ENCODE measurements around the gene P3H2.

P3H2 gene

DNA sequence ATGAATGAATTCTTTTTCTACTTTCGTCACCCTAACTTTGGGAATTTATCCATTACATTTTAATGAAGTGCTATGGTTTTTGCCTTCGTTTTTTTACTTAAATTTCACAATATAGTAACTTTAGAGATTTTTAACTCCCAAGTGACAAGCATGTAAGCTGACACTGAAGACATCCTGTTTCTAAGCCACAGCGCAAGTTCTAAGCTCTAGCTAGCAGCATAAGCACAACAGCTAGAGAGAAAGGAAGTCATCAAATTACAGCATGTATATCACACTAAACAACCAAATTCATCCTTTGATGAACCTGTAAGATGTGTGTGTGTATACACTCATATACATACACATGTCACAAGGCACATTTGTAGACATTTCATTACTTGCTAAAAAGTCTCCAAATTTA, 119.3 kb downstream of the P3H2 start:
- Mint-ChIP-seq H3K27me3 (ENCODE audit: low read depth) (no peaks in the 10 kb centered on the region), H3K36me3 (ENCODE audit: low read depth) (peaks cover 8% of the 10 kb centered on the region), H3K4me1 (peaks cover 50% of the 10 kb centered on the region), H3K4me3 (no peak overlapping the region), H3K27ac (peak overlapping the region; percentile 49 to 64 (median 63)), H3K9me3 (no peaks in the 10 kb centered on the region)
- TF ChIP-seq CTCF (IDR thresholded peaks at IDR 0.05; ENCODE audit: unreplicated experiment in 3 of 3) = no peak

- H3K4me1 Mint-ChIP-seq = peaks cover 44% of the 10 kb centered on the region
- H3K27me3 Mint-ChIP-seq (ENCODE audit: low read depth) = no peaks in the 10 kb centered on the region
- peak overlapping the region; percentile 36 to 67 (median 49) for H3K27ac Mint-ChIP-seq
Measured at GRCh38 chr3:190000861-190001196, 119.9 kb downstream of the P3H2 start.

DNA sequence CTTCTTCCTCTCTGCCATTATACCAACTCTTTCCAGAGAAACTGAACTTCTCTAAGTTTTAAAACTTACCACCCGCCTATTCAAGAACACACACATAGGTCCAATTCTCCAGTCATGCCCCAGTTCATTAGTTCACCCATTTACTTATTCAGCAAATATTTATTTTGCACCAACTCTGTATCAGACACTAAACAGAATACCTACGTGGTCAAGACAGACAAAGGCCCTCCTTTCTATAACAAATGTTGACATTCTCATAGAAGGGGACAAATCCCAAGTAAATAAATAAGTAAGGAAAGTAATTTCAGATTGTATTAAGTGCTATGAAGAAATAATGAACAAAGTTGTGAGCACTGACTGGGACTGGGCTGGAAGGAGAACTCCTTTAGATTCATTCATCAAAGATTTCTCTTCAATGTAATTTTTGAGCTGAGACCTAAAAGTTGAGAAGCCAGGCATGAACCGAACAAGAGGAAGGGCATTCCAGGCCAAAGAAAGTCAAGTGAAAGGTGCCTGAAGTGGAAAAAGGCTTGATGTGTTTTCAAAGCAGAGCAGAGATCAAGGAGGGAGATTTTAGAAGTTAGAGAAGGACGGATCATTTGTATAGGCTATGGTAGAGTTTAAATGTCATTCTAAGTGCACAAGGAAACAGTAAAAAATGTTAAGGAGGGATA, 120.4 kb downstream of the P3H2 start:
- H3K27ac Mint-ChIP-seq = peak overlapping the region; percentile 36 to 67 (median 49)
- TF ChIP-seq CTCF (IDR thresholded peaks at IDR 0.05; ENCODE audit: unreplicated experiment in 3 of 3) = no peak
- no peaks in the 10 kb centered on the region for H3K27me3 Mint-ChIP-seq (ENCODE audit: low read depth)
- H3K4me3 Mint-ChIP-seq = peak overlapping the region in 2 of 3 experiments; percentile 31 to 42
- no peaks in the 10 kb centered on the region for H3K9me3 Mint-ChIP-seq
- peaks cover 16% of the 10 kb centered on the region for H3K36me3 Mint-ChIP-seq (ENCODE audit: low read depth)
- H3K4me1 Mint-ChIP-seq = peaks cover 44% of the 10 kb centered on the region

More at GRCh38 chr3:190000861-190001196, 119.9 kb downstream of the P3H2 start:
- no peak for TF ChIP-seq CTCF (IDR thresholded peaks at IDR 0.05; ENCODE audit: unreplicated experiment in 3 of 3)
- Mint-ChIP-seq H3K4me3 (peak overlapping the region in 1 of 3 experiments; percentile 45), H3K36me3 (ENCODE audit: low read depth) (peaks cover 11% of the 10 kb centered on the region), H3K9me3 (no peaks in the 10 kb centered on the region)

- H3K9me3 Mint-ChIP-seq = no peaks in the 10 kb centered on the region
- no peak for TF ChIP-seq CTCF (IDR thresholded peaks at IDR 0.05; ENCODE audit: unreplicated experiment in 3 of 3)
- H3K4me1 Mint-ChIP-seq = peaks cover 41% of the 10 kb centered on the region
- no peaks in the 10 kb centered on the region for H3K27me3 Mint-ChIP-seq (ENCODE audit: low read depth)
- peaks cover 17% of the 10 kb centered on the region for H3K36me3 Mint-ChIP-seq (ENCODE audit: low read depth)
- no peak overlapping the region for H3K4me3 Mint-ChIP-seq
- H3K27ac Mint-ChIP-seq = peak overlapping the region; percentile 24 to 49 (median 47)
Measured at GRCh38 chr3:189999718-190000117, 121.0 kb downstream of the P3H2 start.

DNA sequence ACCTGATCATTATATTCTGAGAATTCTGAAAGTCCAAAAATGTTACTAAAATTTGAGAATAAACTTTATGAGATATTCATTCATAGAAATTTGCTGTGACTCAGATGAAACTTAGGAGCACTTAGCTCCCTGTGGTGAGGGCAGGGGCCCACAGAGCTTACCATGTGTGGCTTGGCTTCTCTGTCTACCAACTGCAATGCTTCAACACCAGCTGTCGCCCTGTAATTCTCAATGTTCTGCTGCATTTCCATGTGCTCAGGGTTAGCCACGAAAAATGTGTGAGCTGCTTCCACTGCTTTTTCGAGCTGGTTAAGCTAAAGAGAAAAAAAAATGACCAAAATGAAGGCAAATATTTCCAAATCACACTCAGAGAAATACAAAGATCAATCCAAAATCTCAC, 125.6 kb downstream of the P3H2 start:
- no peaks in the 10 kb centered on the region for H3K9me3 Mint-ChIP-seq
- no peaks in the 10 kb centered on the region for H3K27me3 Mint-ChIP-seq (ENCODE audit: low read depth)
- H3K36me3 Mint-ChIP-seq (ENCODE audit: low read depth) = peaks cover 45% of the 10 kb centered on the region
- TF ChIP-seq CTCF (IDR thresholded peaks at IDR 0.05; ENCODE audit: unreplicated experiment in 3 of 3) = no peak
- peak overlapping the region in 1 of 3 experiments; percentile 36 for H3K4me3 Mint-ChIP-seq
- peak overlapping the region; percentile 70 to 85 (median 83) for H3K27ac Mint-ChIP-seq
- peaks cover 21% of the 10 kb centered on the region for H3K4me1 Mint-ChIP-seq

GRCh38 chr3:189990826-189991225, 129.9 kb downstream of the P3H2 start:
- H3K27me3 Mint-ChIP-seq (ENCODE audit: low read depth) = no peaks in the 10 kb centered on the region
- TF ChIP-seq CTCF (IDR thresholded peaks at IDR 0.05; ENCODE audit: unreplicated experiment in 3 of 3) = no peak
- H3K4me3 Mint-ChIP-seq = no peak overlapping the region
- H3K27ac Mint-ChIP-seq = no peak overlapping the region
- H3K9me3 Mint-ChIP-seq = no peaks in the 10 kb centered on the region
- H3K36me3 Mint-ChIP-seq (ENCODE audit: low read depth) = peaks cover 69% of the 10 kb centered on the region
- H3K4me1 Mint-ChIP-seq = peaks cover 18% of the 10 kb centered on the region
